T-helper 1 cell treated with Interleukin-12 subunit alpha and Interleukin-12 subunit beta and Interleukin-4 antibody, amounts not matched to agents 30 μg/mL and 1 μg/mL, for 36 hours (primary cell): ENCODE results near the gene RHO.

Experiments
- H3K27ac Mint-ChIP-seq: one replicate; pipeline ENCODE4 v1.8.0; 2021; ENCODE audit warnings: mild to moderate bottlenecking, mixed read lengths
- H3K27me3 Mint-ChIP-seq: one replicate; pipeline ENCODE4 v1.8.0; 2021; ENCODE audit warnings: low read depth, mixed read lengths
- H3K36me3 Mint-ChIP-seq: one replicate; pipeline ENCODE4 v1.8.0; 2021; ENCODE audit warnings: low read depth, mixed read lengths
- H3K4me1 Mint-ChIP-seq: one replicate; pipeline ENCODE4 v1.8.0; 2021; ENCODE audit warnings: low read depth, mixed read lengths
- H3K4me3 Mint-ChIP-seq: one replicate; pipeline ENCODE4 v1.8.0; 2021; ENCODE audit warnings: mild to moderate bottlenecking, moderate library complexity, mixed read lengths
- H3K9me3 Mint-ChIP-seq: one replicate; pipeline ENCODE4 v1.8.0; 2021; ENCODE audit warnings: mixed read lengths

The RHO gene

DNA sequence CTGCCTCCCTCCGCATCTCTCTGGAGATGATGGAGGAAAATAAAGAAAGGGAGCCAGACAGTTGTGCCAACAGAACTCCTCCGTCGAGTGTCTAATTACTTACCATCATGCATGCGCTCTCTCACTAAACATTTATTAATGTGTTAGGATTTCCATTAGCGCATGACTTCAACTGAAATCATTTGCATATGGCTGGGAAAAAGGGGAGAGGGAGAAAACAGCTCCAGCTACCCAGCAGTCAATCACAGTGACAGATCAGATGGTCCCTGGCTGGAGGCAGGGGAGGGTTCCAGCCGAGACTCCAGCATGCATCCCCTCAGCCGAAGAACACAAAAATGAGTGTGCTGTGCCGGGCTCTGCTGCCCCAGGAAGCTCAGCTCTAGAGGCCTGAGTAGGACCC, 6.8 kb upstream of the RHO start:
- no peaks in the 10 kb centered on the region for H3K27me3 Mint-ChIP-seq
- no peaks in the 10 kb centered on the region for H3K9me3 Mint-ChIP-seq
- H3K4me1 Mint-ChIP-seq = no peaks in the 10 kb centered on the region
- no peak overlapping the region for H3K4me3 Mint-ChIP-seq
- no peaks in the 10 kb centered on the region for H3K36me3 Mint-ChIP-seq
- no peak overlapping the region for H3K27ac Mint-ChIP-seq

DNA sequence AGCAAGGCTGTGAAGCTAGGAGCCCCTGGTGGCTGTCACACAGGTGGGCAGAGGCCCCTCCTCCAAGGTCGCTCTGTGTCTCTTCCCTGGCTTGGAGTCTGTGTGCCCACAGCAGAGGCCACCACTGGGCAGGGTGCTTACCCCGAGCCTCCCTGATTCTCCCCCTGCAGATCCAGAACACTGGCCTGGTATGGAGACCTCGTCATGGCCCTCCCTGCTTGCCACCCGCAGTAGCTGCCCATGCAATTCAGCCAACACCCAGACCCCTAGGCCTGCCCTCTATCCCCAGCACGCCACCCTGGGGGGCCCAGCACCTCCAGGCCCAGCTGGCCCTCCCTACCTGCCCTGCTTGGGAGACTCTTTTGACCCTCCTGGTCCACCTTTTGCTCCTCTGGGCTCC, 5.5 kb upstream of the RHO start:
- no peaks in the 10 kb centered on the region for H3K4me1 Mint-ChIP-seq
- no peak overlapping the region for H3K27ac Mint-ChIP-seq
- no peaks in the 10 kb centered on the region for H3K9me3 Mint-ChIP-seq
- H3K4me3 Mint-ChIP-seq = no peak overlapping the region
- H3K36me3 Mint-ChIP-seq = no peaks in the 10 kb centered on the region
- H3K27me3 Mint-ChIP-seq = no peaks in the 10 kb centered on the region

DNA sequence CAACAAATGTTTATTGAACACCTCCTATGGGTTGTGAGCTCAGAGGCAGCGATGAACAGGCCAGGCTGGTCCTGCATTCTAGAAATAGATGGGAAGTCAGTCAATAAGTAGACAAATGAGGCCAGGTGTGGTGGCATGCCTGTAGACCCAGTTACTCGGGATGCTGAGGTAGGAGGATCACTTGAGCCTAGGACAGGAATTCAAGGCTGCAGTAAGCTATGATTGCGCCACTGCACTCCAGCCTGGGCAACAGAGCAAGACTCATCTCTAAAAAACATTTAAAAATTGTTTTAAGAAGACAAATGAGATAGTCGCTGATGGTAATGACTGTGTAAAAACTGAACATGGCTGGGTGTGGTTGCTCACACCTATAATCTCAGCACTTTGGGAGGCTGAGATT, 4.4 kb upstream of the RHO start:
- H3K36me3 Mint-ChIP-seq = no peaks in the 10 kb centered on the region
- no peaks in the 10 kb centered on the region for H3K27me3 Mint-ChIP-seq
- no peaks in the 10 kb centered on the region for H3K4me1 Mint-ChIP-seq
- no peak overlapping the region for H3K27ac Mint-ChIP-seq
- H3K4me3 Mint-ChIP-seq = no peak overlapping the region
- no peaks in the 10 kb centered on the region for H3K9me3 Mint-ChIP-seq

DNA sequence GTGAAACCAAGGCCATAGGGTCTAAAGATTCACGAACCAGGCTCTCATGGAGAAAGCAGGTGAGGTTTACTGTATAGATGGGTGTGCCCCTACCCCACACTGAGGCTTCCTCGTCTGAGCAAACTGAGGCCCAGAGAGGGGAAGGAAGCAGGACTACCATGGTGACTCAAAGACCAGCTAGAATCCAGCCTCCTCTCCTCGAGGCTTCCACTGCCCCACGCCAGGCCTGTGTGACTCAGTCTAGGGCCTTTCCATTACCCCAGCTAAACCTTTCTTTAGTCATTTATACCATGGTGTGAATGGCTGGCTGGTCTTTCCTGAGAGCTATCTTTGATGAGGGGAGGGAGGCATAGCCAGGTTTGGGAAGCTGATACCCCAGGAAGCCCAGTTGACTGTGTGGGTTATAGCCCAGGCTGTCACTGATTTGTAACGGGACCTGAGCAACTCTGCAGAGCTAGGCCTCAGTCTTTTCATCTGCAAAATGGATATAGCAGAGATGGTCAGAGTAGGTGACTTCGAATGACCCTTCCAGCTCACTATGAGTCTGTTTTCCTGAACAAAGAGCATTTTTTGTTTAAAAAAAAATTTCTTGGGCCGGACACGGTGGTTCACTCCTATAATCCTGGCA, 3.0 kb upstream of the RHO start:
- Mint-ChIP-seq H3K27me3 (no peaks in the 10 kb centered on the region), H3K4me3 (no peak overlapping the region), H3K36me3 (no peaks in the 10 kb centered on the region), H3K9me3 (no peaks in the 10 kb centered on the region), H3K4me1 (no peaks in the 10 kb centered on the region), H3K27ac (no peak overlapping the region)

DNA sequence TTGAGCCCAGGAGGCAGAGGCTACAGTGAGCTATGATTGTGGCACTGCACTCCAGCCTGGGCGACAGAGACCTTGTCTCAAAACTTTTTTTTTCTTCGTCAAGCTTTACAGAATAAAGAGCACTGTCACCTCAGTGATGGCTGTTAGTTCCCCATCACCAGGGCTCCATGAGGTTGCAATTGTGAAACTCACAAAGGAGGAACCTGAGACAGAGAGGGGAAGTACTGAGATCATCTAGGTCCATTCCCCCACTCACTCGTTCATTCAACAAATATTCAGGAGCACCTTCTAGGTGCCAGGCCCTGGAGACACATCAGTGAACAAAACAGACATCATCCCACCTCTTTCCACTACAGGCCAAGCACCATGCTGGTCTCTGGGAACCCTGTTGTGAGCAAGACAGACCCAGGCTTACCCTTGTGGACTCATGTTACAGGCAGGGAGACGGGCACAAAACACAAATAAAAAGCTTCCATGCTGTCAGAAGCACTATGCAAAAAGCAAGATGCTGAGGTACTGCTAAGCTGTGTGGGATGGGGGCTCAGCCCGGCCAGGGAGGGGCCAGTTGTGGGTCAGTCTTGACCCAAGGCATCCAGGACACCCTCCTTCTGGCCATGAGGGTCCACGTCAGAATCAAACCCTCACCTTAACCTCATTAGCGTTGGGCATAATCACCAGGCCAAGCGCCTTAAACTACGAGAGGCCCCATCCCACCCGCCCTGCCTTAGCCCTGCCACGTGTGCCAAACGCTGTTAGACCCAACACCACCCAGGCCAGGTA, 2.1 kb upstream of the RHO start:
- H3K27ac Mint-ChIP-seq = no peak overlapping the region
- H3K36me3 Mint-ChIP-seq = no peaks in the 10 kb centered on the region
- no peaks in the 10 kb centered on the region for H3K4me1 Mint-ChIP-seq
- H3K9me3 Mint-ChIP-seq = no peaks in the 10 kb centered on the region
- no peak overlapping the region for H3K4me3 Mint-ChIP-seq
- no peaks in the 10 kb centered on the region for H3K27me3 Mint-ChIP-seq

DNA sequence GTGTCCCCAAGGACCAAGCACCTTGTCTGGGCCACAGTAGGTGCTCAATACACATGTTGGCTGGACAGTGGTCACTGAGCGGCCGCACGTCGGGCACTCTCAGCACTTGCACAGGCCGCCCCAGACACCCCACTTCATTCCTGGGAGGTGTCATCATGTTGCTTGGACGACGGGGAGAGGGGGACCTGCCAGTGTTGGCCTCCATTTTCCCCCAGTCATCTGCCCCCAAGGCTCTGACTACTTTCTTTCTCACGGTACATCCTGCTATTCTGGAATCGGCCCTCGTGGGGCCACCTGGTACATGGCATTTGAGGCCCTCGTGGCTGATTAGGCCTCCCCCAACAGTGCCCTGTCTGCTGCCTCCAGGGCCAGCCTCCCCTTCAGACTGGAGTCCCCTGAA, 1.2 kb upstream of the RHO start:
- H3K36me3 Mint-ChIP-seq = no peaks in the 10 kb centered on the region
- no peaks in the 10 kb centered on the region for H3K27me3 Mint-ChIP-seq
- H3K27ac Mint-ChIP-seq = no peak overlapping the region
- H3K4me3 Mint-ChIP-seq = no peak overlapping the region
- H3K4me1 Mint-ChIP-seq = no peaks in the 10 kb centered on the region
- H3K9me3 Mint-ChIP-seq = no peaks in the 10 kb centered on the region

DNA sequence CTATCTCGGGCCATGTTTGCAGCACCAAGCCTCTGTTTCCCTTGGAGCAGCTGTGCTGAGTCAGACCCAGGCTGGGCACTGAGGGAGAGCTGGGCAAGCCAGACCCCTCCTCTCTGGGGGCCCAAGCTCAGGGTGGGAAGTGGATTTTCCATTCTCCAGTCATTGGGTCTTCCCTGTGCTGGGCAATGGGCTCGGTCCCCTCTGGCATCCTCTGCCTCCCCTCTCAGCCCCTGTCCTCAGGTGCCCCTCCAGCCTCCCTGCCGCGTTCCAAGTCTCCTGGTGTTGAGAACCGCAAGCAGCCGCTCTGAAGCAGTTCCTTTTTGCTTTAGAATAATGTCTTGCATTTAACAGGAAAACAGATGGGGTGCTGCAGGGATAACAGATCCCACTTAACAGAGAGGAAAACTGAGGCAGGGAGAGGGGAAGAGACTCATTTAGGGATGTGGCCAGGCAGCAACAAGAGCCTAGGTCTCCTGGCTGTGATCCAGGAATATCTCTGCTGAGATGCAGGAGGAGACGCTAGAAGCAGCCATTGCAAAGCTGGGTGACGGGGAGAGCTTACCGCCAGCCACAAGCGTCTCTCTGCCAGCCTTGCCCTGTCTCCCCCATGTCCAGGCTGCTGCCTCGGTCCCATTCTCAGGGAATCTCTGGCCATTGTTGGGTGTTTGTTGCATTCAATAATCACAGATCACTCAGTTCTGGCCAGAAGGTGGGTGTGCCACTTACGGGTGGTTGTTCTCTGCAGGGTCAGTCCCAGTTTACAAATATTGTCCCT, 1.2 kb downstream of the RHO start:
- H3K27me3 Mint-ChIP-seq = no peaks in the 10 kb centered on the region
- H3K9me3 Mint-ChIP-seq = no peaks in the 10 kb centered on the region
- H3K36me3 Mint-ChIP-seq = no peaks in the 10 kb centered on the region
- no peak overlapping the region for H3K4me3 Mint-ChIP-seq
- no peak overlapping the region for H3K27ac Mint-ChIP-seq
- H3K4me1 Mint-ChIP-seq = no peaks in the 10 kb centered on the region

DNA sequence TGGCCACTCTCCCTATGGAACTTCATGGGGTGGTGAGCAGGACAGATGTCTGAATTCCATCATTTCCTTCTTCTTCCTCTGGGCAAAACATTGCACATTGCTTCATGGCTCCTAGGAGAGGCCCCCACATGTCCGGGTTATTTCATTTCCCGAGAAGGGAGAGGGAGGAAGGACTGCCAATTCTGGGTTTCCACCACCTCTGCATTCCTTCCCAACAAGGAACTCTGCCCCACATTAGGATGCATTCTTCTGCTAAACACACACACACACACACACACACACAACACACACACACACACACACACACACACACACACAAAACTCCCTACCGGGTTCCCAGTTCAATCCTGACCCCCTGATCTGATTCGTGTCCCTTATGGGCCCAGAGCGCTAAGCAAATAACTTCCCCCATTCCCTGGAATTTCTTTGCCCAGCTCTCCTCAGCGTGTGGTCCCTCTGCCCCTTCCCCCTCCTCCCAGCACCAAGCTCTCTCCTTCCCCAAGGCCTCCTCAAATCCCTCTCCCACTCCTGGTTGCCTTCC, 1.9 kb downstream of the RHO start:
- no peak overlapping the region for H3K27ac Mint-ChIP-seq
- no peaks in the 10 kb centered on the region for H3K36me3 Mint-ChIP-seq
- no peaks in the 10 kb centered on the region for H3K27me3 Mint-ChIP-seq
- no peaks in the 10 kb centered on the region for H3K4me1 Mint-ChIP-seq
- no peak overlapping the region for H3K4me3 Mint-ChIP-seq
- no peaks in the 10 kb centered on the region for H3K9me3 Mint-ChIP-seq

DNA sequence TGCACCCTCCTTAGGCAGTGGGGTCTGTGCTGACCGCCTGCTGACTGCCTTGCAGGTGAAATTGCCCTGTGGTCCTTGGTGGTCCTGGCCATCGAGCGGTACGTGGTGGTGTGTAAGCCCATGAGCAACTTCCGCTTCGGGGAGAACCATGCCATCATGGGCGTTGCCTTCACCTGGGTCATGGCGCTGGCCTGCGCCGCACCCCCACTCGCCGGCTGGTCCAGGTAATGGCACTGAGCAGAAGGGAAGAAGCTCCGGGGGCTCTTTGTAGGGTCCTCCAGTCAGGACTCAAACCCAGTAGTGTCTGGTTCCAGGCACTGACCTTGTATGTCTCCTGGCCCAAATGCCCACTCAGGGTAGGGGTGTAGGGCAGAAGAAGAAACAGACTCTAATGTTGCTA, 2.4 kb downstream of the RHO start:
- H3K9me3 Mint-ChIP-seq = no peaks in the 10 kb centered on the region
- no peak overlapping the region for H3K4me3 Mint-ChIP-seq
- no peak overlapping the region for H3K27ac Mint-ChIP-seq
- no peaks in the 10 kb centered on the region for H3K27me3 Mint-ChIP-seq
- H3K4me1 Mint-ChIP-seq = no peaks in the 10 kb centered on the region
- H3K36me3 Mint-ChIP-seq = no peaks in the 10 kb centered on the region

DNA sequence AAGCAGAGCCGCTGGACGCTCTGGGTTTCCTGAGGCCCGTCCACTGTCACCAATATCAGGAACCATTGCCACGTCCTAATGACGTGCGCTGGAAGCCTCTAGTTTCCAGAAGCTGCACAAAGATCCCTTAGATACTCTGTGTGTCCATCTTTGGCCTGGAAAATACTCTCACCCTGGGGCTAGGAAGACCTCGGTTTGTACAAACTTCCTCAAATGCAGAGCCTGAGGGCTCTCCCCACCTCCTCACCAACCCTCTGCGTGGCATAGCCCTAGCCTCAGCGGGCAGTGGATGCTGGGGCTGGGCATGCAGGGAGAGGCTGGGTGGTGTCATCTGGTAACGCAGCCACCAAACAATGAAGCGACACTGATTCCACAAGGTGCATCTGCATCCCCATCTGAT, 3.3 kb downstream of the RHO start:
- Mint-ChIP-seq H3K4me1 (no peaks in the 10 kb centered on the region), H3K27ac (no peak overlapping the region), H3K36me3 (no peaks in the 10 kb centered on the region), H3K4me3 (no peak overlapping the region), H3K9me3 (no peaks in the 10 kb centered on the region), H3K27me3 (no peaks in the 10 kb centered on the region)

DNA sequence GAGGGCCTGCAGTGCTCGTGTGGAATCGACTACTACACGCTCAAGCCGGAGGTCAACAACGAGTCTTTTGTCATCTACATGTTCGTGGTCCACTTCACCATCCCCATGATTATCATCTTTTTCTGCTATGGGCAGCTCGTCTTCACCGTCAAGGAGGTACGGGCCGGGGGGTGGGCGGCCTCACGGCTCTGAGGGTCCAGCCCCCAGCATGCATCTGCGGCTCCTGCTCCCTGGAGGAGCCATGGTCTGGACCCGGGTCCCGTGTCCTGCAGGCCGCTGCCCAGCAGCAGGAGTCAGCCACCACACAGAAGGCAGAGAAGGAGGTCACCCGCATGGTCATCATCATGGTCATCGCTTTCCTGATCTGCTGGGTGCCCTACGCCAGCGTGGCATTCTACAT, 3.8 kb downstream of the RHO start:
- H3K4me1 Mint-ChIP-seq = no peaks in the 10 kb centered on the region
- no peaks in the 10 kb centered on the region for H3K27me3 Mint-ChIP-seq
- H3K27ac Mint-ChIP-seq = no peak overlapping the region
- no peaks in the 10 kb centered on the region for H3K9me3 Mint-ChIP-seq
- H3K4me3 Mint-ChIP-seq = no peak overlapping the region
- H3K36me3 Mint-ChIP-seq = no peaks in the 10 kb centered on the region

DNA sequence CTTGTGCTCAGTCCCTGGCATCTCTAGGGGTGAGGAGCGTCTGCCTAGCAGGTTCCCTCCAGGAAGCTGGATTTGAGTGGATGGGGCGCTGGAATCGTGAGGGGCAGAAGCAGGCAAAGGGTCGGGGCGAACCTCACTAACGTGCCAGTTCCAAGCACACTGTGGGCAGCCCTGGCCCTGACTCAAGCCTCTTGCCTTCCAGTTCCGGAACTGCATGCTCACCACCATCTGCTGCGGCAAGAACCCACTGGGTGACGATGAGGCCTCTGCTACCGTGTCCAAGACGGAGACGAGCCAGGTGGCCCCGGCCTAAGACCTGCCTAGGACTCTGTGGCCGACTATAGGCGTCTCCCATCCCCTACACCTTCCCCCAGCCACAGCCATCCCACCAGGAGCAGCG, 5.0 kb downstream of the RHO start:
- H3K27me3 Mint-ChIP-seq = no peaks in the 10 kb centered on the region
- H3K9me3 Mint-ChIP-seq = no peaks in the 10 kb centered on the region
- H3K4me1 Mint-ChIP-seq = no peaks in the 10 kb centered on the region
- H3K36me3 Mint-ChIP-seq = no peaks in the 10 kb centered on the region
- no peak overlapping the region for H3K4me3 Mint-ChIP-seq
- H3K27ac Mint-ChIP-seq = no peak overlapping the region

DNA sequence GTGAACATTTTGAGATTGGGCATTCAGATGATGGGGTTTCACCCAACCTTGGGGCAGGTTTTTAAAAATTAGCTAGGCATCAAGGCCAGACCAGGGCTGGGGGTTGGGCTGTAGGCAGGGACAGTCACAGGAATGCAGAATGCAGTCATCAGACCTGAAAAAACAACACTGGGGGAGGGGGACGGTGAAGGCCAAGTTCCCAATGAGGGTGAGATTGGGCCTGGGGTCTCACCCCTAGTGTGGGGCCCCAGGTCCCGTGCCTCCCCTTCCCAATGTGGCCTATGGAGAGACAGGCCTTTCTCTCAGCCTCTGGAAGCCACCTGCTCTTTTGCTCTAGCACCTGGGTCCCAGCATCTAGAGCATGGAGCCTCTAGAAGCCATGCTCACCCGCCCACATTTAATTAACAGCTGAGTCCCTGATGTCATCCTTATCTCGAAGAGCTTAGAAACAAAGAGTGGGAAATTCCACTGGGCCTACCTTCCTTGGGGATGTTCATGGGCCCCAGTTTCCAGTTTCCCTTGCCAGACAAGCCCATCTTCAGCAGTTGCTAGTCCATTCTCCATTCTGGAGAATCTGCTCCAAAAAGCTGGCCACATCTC, 6.1 kb downstream of the RHO start:
- H3K36me3 Mint-ChIP-seq = no peaks in the 10 kb centered on the region
- no peaks in the 10 kb centered on the region for H3K9me3 Mint-ChIP-seq
- no peak overlapping the region for H3K27ac Mint-ChIP-seq
- H3K4me1 Mint-ChIP-seq = no peaks in the 10 kb centered on the region
- no peaks in the 10 kb centered on the region for H3K27me3 Mint-ChIP-seq
- H3K4me3 Mint-ChIP-seq = no peak overlapping the region

DNA sequence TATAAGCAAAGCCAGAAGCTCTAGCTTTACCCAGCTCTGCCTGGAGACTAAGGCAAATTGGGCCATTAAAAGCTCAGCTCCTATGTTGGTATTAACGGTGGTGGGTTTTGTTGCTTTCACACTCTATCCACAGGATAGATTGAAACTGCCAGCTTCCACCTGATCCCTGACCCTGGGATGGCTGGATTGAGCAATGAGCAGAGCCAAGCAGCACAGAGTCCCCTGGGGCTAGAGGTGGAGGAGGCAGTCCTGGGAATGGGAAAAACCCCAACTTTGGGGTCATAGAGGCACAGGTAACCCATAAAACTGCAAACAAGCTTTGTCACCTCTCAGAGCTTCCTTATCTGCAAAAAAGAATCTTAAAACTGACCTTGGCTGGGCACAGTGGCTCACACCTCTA, 6.6 kb downstream of the RHO start:
- H3K27me3 Mint-ChIP-seq = no peaks in the 10 kb centered on the region
- no peak overlapping the region for H3K27ac Mint-ChIP-seq
- H3K4me3 Mint-ChIP-seq = no peak overlapping the region
- H3K4me1 Mint-ChIP-seq = no peaks in the 10 kb centered on the region
- H3K9me3 Mint-ChIP-seq = no peaks in the 10 kb centered on the region
- H3K36me3 Mint-ChIP-seq = no peaks in the 10 kb centered on the region

DNA sequence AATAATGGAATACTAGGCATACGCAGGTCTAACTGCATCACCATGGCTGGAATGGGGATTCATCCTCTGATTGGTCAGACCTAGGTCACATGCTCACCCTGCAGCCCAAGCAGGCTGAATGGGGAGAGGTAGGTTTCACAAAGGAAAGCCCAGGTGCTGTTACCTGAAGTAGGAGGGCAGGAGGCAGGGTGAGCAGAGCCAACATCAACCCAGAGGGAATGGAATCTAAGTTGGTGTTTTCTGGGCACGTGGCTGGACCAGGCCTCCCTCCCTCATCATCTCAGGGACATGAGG, 7.9 kb downstream of the RHO start:
- Mint-ChIP-seq H3K9me3 (no peaks in the 10 kb centered on the region), H3K27me3 (peaks cover 2% of the 10 kb centered on the region), H3K4me1 (no peaks in the 10 kb centered on the region), H3K4me3 (no peak overlapping the region), H3K36me3 (no peaks in the 10 kb centered on the region), H3K27ac (no peak overlapping the region)
